Epithelial cell of proximal tubule (primary cell): ENCODE measurements around the gene EIF4A3. TPM values are rescaled to one million over a fixed set of nuclear protein-coding genes. Genes with fewer than 3 reads are reported as not detected.

ENCODE experiments used
- DNase-seq: peaks from one replicate; pipeline ENCODE4 v3.0.0-alpha.2; 2011; ENCODE audit warnings: low read depth
- H3K4me3 ChIP-seq: 2 replicates; pipeline ENCODE4 v1.5.1; 2011; ENCODE audit warnings: low read depth, mild to moderate bottlenecking, low read length
- total RNA-seq: library from RNA; depleted of rRNA; stranded (reverse); fragments of >200 nt; gene quantifications from 2 replicates; pipeline ENCODE4 v1.2.3, GENCODE V29; 2015
- TF ChIP-seq, protein P1 (sequence below): conservative IDR thresholded peaks from 2 replicates; pipeline ENCODE4 v1.5.1; 2012; ENCODE audit warnings: low read depth, mild to moderate bottlenecking, low read length

EIF4A3 gene
- total RNA-seq, 1 donor from 2014 or later, result 122 TPM

- no peak for DNase-seq
- TF ChIP-seq, protein P1, sequence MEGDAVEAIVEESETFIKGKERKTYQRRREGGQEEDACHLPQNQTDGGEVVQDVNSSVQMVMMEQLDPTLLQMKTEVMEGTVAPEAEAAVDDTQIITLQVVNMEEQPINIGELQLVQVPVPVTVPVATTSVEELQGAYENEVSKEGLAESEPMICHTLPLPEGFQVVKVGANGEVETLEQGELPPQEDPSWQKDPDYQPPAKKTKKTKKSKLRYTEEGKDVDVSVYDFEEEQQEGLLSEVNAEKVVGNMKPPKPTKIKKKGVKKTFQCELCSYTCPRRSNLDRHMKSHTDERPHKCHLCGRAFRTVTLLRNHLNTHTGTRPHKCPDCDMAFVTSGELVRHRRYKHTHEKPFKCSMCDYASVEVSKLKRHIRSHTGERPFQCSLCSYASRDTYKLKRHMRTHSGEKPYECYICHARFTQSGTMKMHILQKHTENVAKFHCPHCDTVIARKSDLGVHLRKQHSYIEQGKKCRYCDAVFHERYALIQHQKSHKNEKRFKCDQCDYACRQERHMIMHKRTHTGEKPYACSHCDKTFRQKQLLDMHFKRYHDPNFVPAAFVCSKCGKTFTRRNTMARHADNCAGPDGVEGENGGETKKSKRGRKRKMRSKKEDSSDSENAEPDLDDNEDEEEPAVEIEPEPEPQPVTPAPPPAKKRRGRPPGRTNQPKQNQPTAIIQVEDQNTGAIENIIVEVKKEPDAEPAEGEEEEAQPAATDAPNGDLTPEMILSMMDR, result no peak
These were observed 26.2 kb upstream of the EIF4A3 start for GRCh38 chr17:80173126-80173525.

GRCh38 chr17:80171681-80172080, 24.8 kb upstream of the EIF4A3 start:
- no peak overlapping the region for H3K4me3 ChIP-seq
- no peak for DNase-seq
- TF ChIP-seq, protein P1, result no peak

More at GRCh38 chr17:80173126-80173525, 26.2 kb upstream of the EIF4A3 start:
- H3K4me3 ChIP-seq, result no peak overlapping the region

- TF ChIP-seq, protein P1, result no peak
- no peak within 1 kb of the TSS for H3K4me3 ChIP-seq
- DNase-seq, result no peak
These were observed 23.0 kb upstream of the EIF4A3 start, which contains the start of gene CARD14 for GRCh38 chr17:80169784-80170500. Gene CARD14 (plus strand): TSS chr17:80170030. CDS start chr17:80181439, 11,409 bp downstream.

- TF ChIP-seq, protein P1, result no peak
- H3K4me3 ChIP-seq, result no peak overlapping the region
- no peak for DNase-seq
These were observed 22.2 kb upstream of the EIF4A3 start for GRCh38 chr17:80169107-80169506.

DNA sequence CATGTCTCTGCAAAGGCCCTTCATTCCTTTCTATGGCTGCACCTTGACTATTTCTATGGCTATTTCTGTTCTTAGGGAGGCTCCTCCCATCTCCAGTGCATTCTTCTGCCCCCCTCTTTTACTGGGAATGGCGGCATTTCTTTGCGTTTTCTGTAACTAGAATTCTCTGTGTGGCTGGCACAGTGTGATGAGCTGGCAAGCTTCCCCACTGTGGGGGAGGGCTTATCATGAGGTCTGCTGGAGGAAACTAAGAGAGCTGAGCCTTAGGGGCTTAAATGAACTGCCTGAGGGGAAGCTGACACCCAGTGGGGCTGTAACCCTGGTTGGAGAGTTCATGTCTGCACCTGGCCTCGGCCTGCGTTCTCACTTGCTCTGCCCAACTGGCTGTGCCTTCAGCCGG, 21.4 kb upstream of the EIF4A3 start:
- TF ChIP-seq, protein P1, result no peak
- DNase-seq, result no peak
- no peak overlapping the region for H3K4me3 ChIP-seq

DNA sequence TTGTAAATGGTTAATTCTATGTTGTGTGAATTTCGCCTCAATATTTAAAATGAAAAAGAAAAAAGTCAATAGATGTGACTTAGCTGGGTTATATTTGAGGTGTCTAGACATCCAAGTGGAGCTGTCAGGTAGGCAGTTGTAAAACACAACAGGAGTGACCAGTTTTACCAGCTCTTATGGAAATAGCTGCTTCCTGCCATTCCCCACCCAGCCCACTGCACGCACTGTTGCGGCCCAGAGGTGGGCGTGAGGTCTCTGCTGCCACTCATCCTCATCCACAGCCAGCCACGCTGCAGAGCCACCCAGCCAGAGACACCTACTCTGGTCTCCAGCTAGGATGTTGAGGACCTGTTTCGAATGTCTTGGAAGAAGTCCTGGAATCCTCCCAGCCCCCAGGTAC, 19.5 kb upstream of the EIF4A3 start:
- TF ChIP-seq, protein P1, result no peak
- DNase-seq, result no peak
- H3K4me3 ChIP-seq, result no peak overlapping the region

DNA sequence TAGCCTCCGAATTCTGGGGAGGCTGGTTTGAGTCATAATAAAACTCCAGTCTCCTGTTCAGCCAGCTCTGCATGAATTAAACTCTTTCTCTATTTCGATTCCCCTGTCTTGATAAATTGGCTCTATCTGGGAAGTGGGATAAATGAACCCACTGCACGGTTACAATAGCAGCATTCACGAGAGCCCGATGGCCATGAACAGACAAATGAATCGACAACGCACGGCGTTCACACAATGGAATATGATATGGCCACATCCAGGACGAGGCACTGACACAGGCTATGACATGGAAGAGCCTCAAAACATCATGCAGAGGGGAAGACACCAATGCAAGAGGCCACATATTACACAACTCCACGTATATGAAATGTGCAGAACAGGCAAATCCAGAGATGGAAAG, 17.3 kb upstream of the EIF4A3 start:
- H3K4me3 ChIP-seq, result no peak overlapping the region
- no peak for DNase-seq
- TF ChIP-seq, protein P1, result no peak
